Rectal smooth muscle tissue (tissue), 1 donor: Measurements from ENCODE around the gene RREB1.

ENCODE experiments used
- H3K27ac ChIP-seq: one replicate; pipeline ENCODE4 v1.7.0; 2013; ENCODE audit warnings: low read depth, low read length, inconsistent platforms
- H3K27me3 ChIP-seq: one replicate; pipeline ENCODE4 v1.7.0; 2013; ENCODE audit warnings: low read length; ENCODE audit not compliant: control insufficient read depth, insufficient read depth
- H3K36me3 ChIP-seq: one replicate; pipeline ENCODE4 v1.7.0; 2013; ENCODE audit warnings: low read length; ENCODE audit not compliant: control insufficient read depth, insufficient read depth
- H3K4me1 ChIP-seq: one replicate; pipeline ENCODE4 v1.7.0; 2013; ENCODE audit warnings: low read length; ENCODE audit not compliant: control insufficient read depth, insufficient read depth
- H3K4me3 ChIP-seq: one replicate; pipeline ENCODE4 v1.7.0; 2013; ENCODE audit warnings: low read length
- H3K9ac ChIP-seq: one replicate; pipeline ENCODE4 v1.7.0; 2013; ENCODE audit warnings: low read length

RREB1 gene

GRCh38 chr6:7201732-7202541 lies 94.2 kb downstream of the RREB1 start:
- H3K4me3 ChIP-seq, result no peak overlapping the region
- H3K4me1 ChIP-seq, result no peaks in the 10 kb centered on the region
- no peak overlapping the region for H3K9ac ChIP-seq
- H3K27me3 ChIP-seq, result no peaks in the 10 kb centered on the region
- no peak overlapping the region for H3K27ac ChIP-seq
- peaks cover 12% of the 10 kb centered on the region for H3K36me3 ChIP-seq

GRCh38 chr6:7202950-7203349 lies 95.2 kb downstream of the RREB1 start:
- Histone ChIP-seq H3K27me3 (no peaks in the 10 kb centered on the region), H3K4me1 (no peaks in the 10 kb centered on the region), H3K9ac (no peak overlapping the region), H3K4me3 (no peak overlapping the region), H3K27ac (no peak overlapping the region), H3K36me3 (peaks cover 16% of the 10 kb centered on the region)

GRCh38 chr6:7203939-7204338 lies 96.2 kb downstream of the RREB1 start:
- no peaks in the 10 kb centered on the region for H3K4me1 ChIP-seq
- no peaks in the 10 kb centered on the region for H3K27me3 ChIP-seq
- H3K9ac ChIP-seq, result no peak overlapping the region
- H3K36me3 ChIP-seq, result peaks cover 16% of the 10 kb centered on the region
- no peak overlapping the region for H3K4me3 ChIP-seq
- no peak overlapping the region for H3K27ac ChIP-seq

- H3K27ac ChIP-seq, result no peak overlapping the region
- no peak overlapping the region for H3K9ac ChIP-seq
- H3K36me3 ChIP-seq, result peaks cover 16% of the 10 kb centered on the region
- no peak overlapping the region for H3K4me3 ChIP-seq
- no peaks in the 10 kb centered on the region for H3K27me3 ChIP-seq
- no peaks in the 10 kb centered on the region for H3K4me1 ChIP-seq
Measured at GRCh38 chr6:7204726-7205125, 97.0 kb downstream of the RREB1 start.

- Histone ChIP-seq H3K4me1 (no peaks in the 10 kb centered on the region), H3K36me3 (peaks cover 34% of the 10 kb centered on the region), H3K9ac (no peak overlapping the region), H3K27me3 (no peaks in the 10 kb centered on the region), H3K4me3 (no peak overlapping the region), H3K27ac (no peak overlapping the region)
Measured at GRCh38 chr6:7207720-7208119, 100.0 kb downstream of the RREB1 start.

- no peak overlapping the region for H3K4me3 ChIP-seq
- H3K9ac ChIP-seq, result no peak overlapping the region
- no peaks in the 10 kb centered on the region for H3K4me1 ChIP-seq
- H3K36me3 ChIP-seq, result peaks cover 27% of the 10 kb centered on the region
- no peak overlapping the region for H3K27ac ChIP-seq
- H3K27me3 ChIP-seq, result no peaks in the 10 kb centered on the region
Measured at GRCh38 chr6:7213416-7213815, 105.7 kb downstream of the RREB1 start.

GRCh38 chr6:7214468-7214867 lies 106.7 kb downstream of the RREB1 start:
- Histone ChIP-seq H3K4me3 (no peak overlapping the region), H3K36me3 (peaks cover 29% of the 10 kb centered on the region), H3K27ac (no peak overlapping the region), H3K27me3 (no peaks in the 10 kb centered on the region), H3K9ac (no peak overlapping the region), H3K4me1 (no peaks in the 10 kb centered on the region)

- no peaks in the 10 kb centered on the region for H3K27me3 ChIP-seq
- no peak overlapping the region for H3K27ac ChIP-seq
- no peak overlapping the region for H3K4me3 ChIP-seq
- no peak overlapping the region for H3K9ac ChIP-seq
- peaks cover 29% of the 10 kb centered on the region for H3K36me3 ChIP-seq
- H3K4me1 ChIP-seq, result no peaks in the 10 kb centered on the region
Measured at GRCh38 chr6:7215131-7215530, 107.4 kb downstream of the RREB1 start.

GRCh38 chr6:7215798-7216231 lies 108.1 kb downstream of the RREB1 start:
- peaks cover 27% of the 10 kb centered on the region for H3K36me3 ChIP-seq
- no peak overlapping the region for H3K27ac ChIP-seq
- H3K4me1 ChIP-seq, result peaks cover 3% of the 10 kb centered on the region
- H3K9ac ChIP-seq, result no peak overlapping the region
- H3K27me3 ChIP-seq, result no peaks in the 10 kb centered on the region
- no peak overlapping the region for H3K4me3 ChIP-seq

- Histone ChIP-seq H3K27me3 (no peaks in the 10 kb centered on the region), H3K4me3 (no peak overlapping the region), H3K9ac (no peak overlapping the region), H3K27ac (no peak overlapping the region), H3K36me3 (peaks cover 16% of the 10 kb centered on the region), H3K4me1 (peaks cover 3% of the 10 kb centered on the region)
Measured at GRCh38 chr6:7216941-7217621, 109.3 kb downstream of the RREB1 start.

GRCh38 chr6:7218406-7218988 lies 110.7 kb downstream of the RREB1 start:
- Histone ChIP-seq H3K27me3 (no peaks in the 10 kb centered on the region), H3K27ac (no peak overlapping the region), H3K9ac (no peak overlapping the region), H3K4me3 (no peak overlapping the region), H3K4me1 (peaks cover 3% of the 10 kb centered on the region), H3K36me3 (peaks cover 16% of the 10 kb centered on the region)

GRCh38 chr6:7219310-7219709 lies 111.5 kb downstream of the RREB1 start:
- Histone ChIP-seq H3K27me3 (no peaks in the 10 kb centered on the region), H3K36me3 (peaks cover 17% of the 10 kb centered on the region), H3K4me1 (peaks cover 3% of the 10 kb centered on the region), H3K4me3 (no peak overlapping the region), H3K9ac (no peak overlapping the region), H3K27ac (no peak overlapping the region)
